H9 (cell line): ENCODE data around the gene PON1. TPM values are rescaled to one million over a fixed set of nuclear protein-coding genes. Genes with fewer than 3 reads are reported as not detected.

ENCODE experiments used
- DNase-seq: peaks from one replicate; pipeline ENCODE4 v3.0.0-alpha.2; 2017
- H2AFZ ChIP-seq: one replicate; pipeline ENCODE4 v1.6.1; 2013; ENCODE audit warnings: mild to moderate bottlenecking, low read length, control low read depth, moderate library complexity
- H2AK5ac ChIP-seq: 2 replicates; pipeline ENCODE4 v1.6.1; 2013; ENCODE audit warnings: low read length, control low read depth, mixed read lengths; ENCODE audit not compliant: insufficient read length
- H2BK120ac ChIP-seq: one replicate; pipeline ENCODE4 v1.6.1; 2013; ENCODE audit warnings: low read depth, mild to moderate bottlenecking, low read length, control low read depth, inconsistent platforms; ENCODE audit not compliant: poor library complexity, severe bottlenecking
- H2BK12ac ChIP-seq: 2 replicates; pipeline ENCODE4 v1.6.1; 2013; ENCODE audit warnings: low read length, control low read depth, mixed read lengths, low read depth; ENCODE audit not compliant: insufficient read length
- H2BK15ac ChIP-seq: 2 replicates; pipeline ENCODE4 v1.6.1; 2013; ENCODE audit warnings: low read depth, low read length, control low read depth
- H2BK20ac ChIP-seq: one replicate; pipeline ENCODE4 v1.6.1; 2013; ENCODE audit warnings: low read depth, mild to moderate bottlenecking, low read length, control low read depth, inconsistent platforms; ENCODE audit not compliant: poor library complexity, severe bottlenecking
- H2BK5ac ChIP-seq: 2 replicates; pipeline ENCODE4 v1.6.1; 2013; ENCODE audit warnings: low read length, control low read depth, mixed read lengths; ENCODE audit not compliant: insufficient read length
- H3K14ac ChIP-seq: 2 replicates; pipeline ENCODE4 v1.6.1; 2013; ENCODE audit warnings: low read length, control low read depth; ENCODE audit not compliant: insufficient read depth
- H3K18ac ChIP-seq: 2 replicates; pipeline ENCODE4 v1.6.1; 2013; ENCODE audit warnings: low read depth, mild to moderate bottlenecking, mixed read lengths, low read length, control low read depth; ENCODE audit not compliant: insufficient read length
- H3K23ac ChIP-seq: 2 replicates; pipeline ENCODE4 v1.6.1; 2013; ENCODE audit warnings: low read length, control low read depth, mixed read lengths, low read depth; ENCODE audit not compliant: insufficient read length
- H3K23me2 ChIP-seq: 2 replicates; pipeline ENCODE4 v1.6.1; 2013; ENCODE audit warnings: low read depth, mild to moderate bottlenecking, mixed read lengths, low read length, control low read depth; ENCODE audit not compliant: insufficient read length, poor library complexity, severe bottlenecking
- H3K27ac ChIP-seq: 2 replicates; pipeline ENCODE4 v1.5.1; 2013; ENCODE audit warnings: low read length, control low read depth, mixed read lengths, low read depth; ENCODE audit not compliant: insufficient read length
- H3K27me3 ChIP-seq: 2 replicates; pipeline ENCODE4 v1.6.1; 2013; ENCODE audit warnings: low read length, control low read depth, inconsistent platforms; ENCODE audit not compliant: insufficient read depth
- H3K4ac ChIP-seq: 2 replicates; pipeline ENCODE4 v1.6.1; 2013; ENCODE audit warnings: low read depth, mild to moderate bottlenecking, control low read depth, inconsistent platforms, low read length, moderate library complexity
- H3K4me1 ChIP-seq: 2 replicates; pipeline ENCODE4 v1.6.1; 2013; ENCODE audit warnings: low read length, control low read depth, inconsistent platforms; ENCODE audit not compliant: insufficient read depth
- H3K4me2 ChIP-seq: 2 replicates; pipeline ENCODE4 v1.6.1; 2013; ENCODE audit warnings: low read length, control low read depth, mixed read lengths; ENCODE audit not compliant: insufficient read length, insufficient read depth
- H3K56ac ChIP-seq: 2 replicates; pipeline ENCODE4 v1.6.1; 2013; ENCODE audit warnings: low read depth, mild to moderate bottlenecking, mixed read lengths, low read length, control low read depth; ENCODE audit not compliant: insufficient read length
- H3K79me1 ChIP-seq: 2 replicates; pipeline ENCODE4 v1.6.1; 2013; ENCODE audit warnings: low read depth, mild to moderate bottlenecking, moderate library complexity, low read length, control low read depth, inconsistent platforms; ENCODE audit not compliant: insufficient read depth, poor library complexity, severe bottlenecking
- H3K79me2 ChIP-seq: 2 replicates; pipeline ENCODE4 v1.6.1; 2013; ENCODE audit warnings: low read length, control low read depth, inconsistent platforms; ENCODE audit not compliant: insufficient read depth
- H3K9ac ChIP-seq: 2 replicates; pipeline ENCODE4 v1.6.1; 2013; ENCODE audit warnings: low read length, control low read depth, mixed read lengths; ENCODE audit not compliant: insufficient read length; ENCODE audit errors: extremely low read depth
- H3K9me3 ChIP-seq: one replicate; pipeline ENCODE4 v1.6.1; 2013; ENCODE audit warnings: low read depth, low read length, inconsistent platforms; ENCODE audit not compliant: control insufficient read depth
- H3T11ph ChIP-seq: one replicate; pipeline ENCODE4 v1.6.1; 2013; ENCODE audit warnings: mild to moderate bottlenecking, low read length, control low read depth, inconsistent platforms
- H4K20me1 ChIP-seq: one replicate; pipeline ENCODE4 v1.6.1; 2013; ENCODE audit not compliant: control insufficient read depth, insufficient read length, insufficient read depth
- H4K5ac ChIP-seq: 2 replicates; pipeline ENCODE4 v1.6.1; 2013; ENCODE audit warnings: low read depth, mild to moderate bottlenecking, mixed read lengths, low read length, control low read depth; ENCODE audit not compliant: insufficient read length
- H4K8ac ChIP-seq: replicated peaks from 2 replicates; pipeline ENCODE4 v1.6.1; 2013; ENCODE audit warnings: low read length, control low read depth, mixed read lengths, low read depth; ENCODE audit not compliant: insufficient read length
- H4K91ac ChIP-seq: 2 replicates; pipeline ENCODE4 v1.6.1; 2013; ENCODE audit warnings: low read depth, mild to moderate bottlenecking, moderate library complexity, mixed read lengths, low read length, control low read depth; ENCODE audit not compliant: insufficient read length
- H3K27ac Mint-ChIP-seq, 3 experiments: 2 replicates in 2 of 3; 3 replicates in 1 of 3; pipeline ENCODE4 v1.8.0; 2020 to 2021; ENCODE audit warnings: mixed read lengths in 3 of 3, mild to moderate bottlenecking in 1 of 3, moderate library complexity in 1 of 3
- H3K27me3 Mint-ChIP-seq: 2 replicates; pipeline ENCODE4 v1.8.0; 2021; ENCODE audit warnings: low read depth, mild to moderate bottlenecking, moderate library complexity, mixed read lengths
- H3K36me3 Mint-ChIP-seq, 3 experiments: 2 replicates in 2 of 3; 3 replicates in 1 of 3; pipeline ENCODE4 v1.8.0; 2020 to 2021; ENCODE audit warnings: low read depth in 3 of 3, mixed read lengths in 3 of 3; ENCODE audit not compliant: insufficient read depth in 1 of 3
- H3K4me1 Mint-ChIP-seq, 2 experiments: 2 replicates each; pipeline ENCODE4 v1.8.0; 2020; ENCODE audit warnings: mixed read lengths in 2 of 2
- H3K4me3 Mint-ChIP-seq, 2 experiments: 2 replicates in 1 of 2; 3 replicates in 1 of 2; pipeline ENCODE4 v1.8.0; 2020 to 2021; ENCODE audit warnings: mild to moderate bottlenecking in 2 of 2, mixed read lengths in 2 of 2, moderate library complexity in 1 of 2
- H3K9me3 Mint-ChIP-seq, 2 experiments: 2 replicates in 1 of 2; 3 replicates in 1 of 2; pipeline ENCODE4 v1.8.0; 2020; ENCODE audit warnings: mild to moderate bottlenecking in 2 of 2, mixed read lengths in 2 of 2, moderate library complexity in 1 of 2
- CTCF ChIP-seq: fragments of 200-600 bp; sonication (generic); conservative IDR thresholded peaks from 3 replicates; pipeline ENCODE4 v1.8.0; 2021; ENCODE audit warnings: antibody characterized with exemption, mild to moderate bottlenecking
- WGBS: extraction: QIAGEN DNeasy Blood & Tissue Kit; methylation state at CpG from one replicate; pipeline ENCODE4 v1.1.7; 2013; ENCODE audit warnings: missing lambda C conversion rate, low lambda C conversion rate, mixed read lengths; ENCODE audit not compliant: insufficient read length; ENCODE audit errors: extremely low coverage; 5-methylcytosine and 5-hydroxymethylcytosine counted together
- total RNA-seq: library from RNA; stranded (reverse); gene quantifications from 2 replicates; pipeline ENCODE4 v1.2.1, GENCODE V29; 2021

The PON1 gene
- total RNA-seq, 1 experiment from 2014 or later, result 0.90 TPM

- no peak overlapping the region for H2BK20ac ChIP-seq
- no peak overlapping the region for H2BK12ac ChIP-seq
- H3K4me3 Mint-ChIP-seq, result no peak overlapping the region
- no peak overlapping the region for H3K23ac ChIP-seq
- H3K36me3 Mint-ChIP-seq, result 0 out of 7 replicates have a peak, but pooled peaks cover 0 to 1% (median 0%) of the 10 kb centered on the region in 3 experiments
- no peaks in the 10 kb centered on the region for H3K23me2 ChIP-seq
- H3K4ac ChIP-seq, result no peak overlapping the region
- no peak overlapping the region for H2BK120ac ChIP-seq
- H2AK5ac ChIP-seq, result no peak overlapping the region
- H4K20me1 ChIP-seq, result no peaks in the 10 kb centered on the region
- no peaks in the 10 kb centered on the region for H3K79me1 ChIP-seq
- no peak overlapping the region for H2AFZ ChIP-seq
- no peak overlapping the region for H3K18ac ChIP-seq
- no peak overlapping the region for H3K9ac ChIP-seq
- peaks cover 0 to 3% of the 10 kb centered on the region in 2 experiments; a peak in 1 of 5 replicates for H3K9me3 Mint-ChIP-seq
- no CpG with 5 or more reads among the region's 3 CpGs for WGBS
- H2BK15ac ChIP-seq, result no peak overlapping the region
- H3K56ac ChIP-seq, result no peak overlapping the region
- no peak overlapping the region for H4K5ac ChIP-seq
- no peak overlapping the region for H4K8ac ChIP-seq
- no peak for TF ChIP-seq CTCF
- no peaks in the 10 kb centered on the region for H3K27me3 Mint-ChIP-seq
- H3K27ac ChIP-seq, result no peak overlapping the region
- H2BK5ac ChIP-seq, result no peak overlapping the region
- H3K27ac Mint-ChIP-seq, result no peak overlapping the region
- no peak overlapping the region for H3K14ac ChIP-seq
- H3K4me1 ChIP-seq, result peaks cover 9% of the 10 kb centered on the region
- DNase-seq, result no peak
- no peaks in the 10 kb centered on the region for H3K79me2 ChIP-seq
- H3T11ph ChIP-seq, result no peak overlapping the region
- H4K91ac ChIP-seq, result no peak overlapping the region
- no peaks in the 10 kb centered on the region for H3K27me3 ChIP-seq
- peaks cover 16% of the 10 kb centered on the region in 2 experiments for H3K4me1 Mint-ChIP-seq
- no peak overlapping the region for H3K4me2 ChIP-seq
- no peaks in the 10 kb centered on the region for H3K9me3 ChIP-seq
Measured at GRCh38 chr7:95338832-95339231, 14.5 kb upstream of the PON1 start.
